Measurements from ENCODE around the gene TFB1M.
A peak's percentile ranks its signal among the peaks of the same experiment; 100 is the strongest.
"Not testable (repeated sequence)": the region's sequence is repeated elsewhere in the genome, so short reads cannot be mapped to it uniquely, and the experiment has no call there.

TFB1M gene

GRCh38 chr6:155232848-155233247, 81.4 kb downstream of the TFB1M start:
- DNase-seq, result no peak

- DNase-seq, result peak; percentile 28 to 32
Observed at GRCh38 chr6:155230975-155231374, 83.3 kb downstream of the TFB1M start.

- DNase-seq, result no peak
Observed at GRCh38 chr6:155228546-155229166, 85.6 kb downstream of the TFB1M start.

- no peak for DNase-seq
Observed at GRCh38 chr6:155227046-155227445, 87.2 kb downstream of the TFB1M start.

- peak in 1 of 2 experiments; percentile 26 for DNase-seq
Observed at GRCh38 chr6:155224618-155225017, 89.7 kb downstream of the TFB1M start.

- no peak for DNase-seq
Observed at GRCh38 chr6:155223646-155224451, 90.4 kb downstream of the TFB1M start.

- no peak for DNase-seq
Observed at GRCh38 chr6:155222506-155222905, 91.8 kb downstream of the TFB1M start.

GRCh38 chr6:155221086-155221485, 93.2 kb downstream of the TFB1M start:
- no peak for DNase-seq

- no peak for DNase-seq
Observed at GRCh38 chr6:155219858-155220301, 94.4 kb downstream of the TFB1M start.

GRCh38 chr6:155219299-155219698, 95.0 kb downstream of the TFB1M start:
- no peak for DNase-seq

- not testable (repeated sequence) for DNase-seq
Observed at GRCh38 chr6:155218711-155219110, 95.6 kb downstream of the TFB1M start.

- DNase-seq, result no peak
Observed at GRCh38 chr6:155216312-155217046, 97.8 kb downstream of the TFB1M start.

GRCh38 chr6:155215906-155216305, 98.4 kb downstream of the TFB1M start:
- no peak for DNase-seq

GRCh38 chr6:155213611-155214372, 100.5 kb downstream of the TFB1M start:
- DNase-seq, result no peak

- no peak for DNase-seq
Observed at GRCh38 chr6:155212616-155213380, 101.5 kb downstream of the TFB1M start.

GRCh38 chr6:155212106-155212505, 102.2 kb downstream of the TFB1M start:
- no peak for DNase-seq

GRCh38 chr6:155207223-155207622, 107.1 kb downstream of the TFB1M start:
- no peak for DNase-seq
